Measurements from ENCODE around the gene RAP1A. TPM values are rescaled to one million over a fixed set of nuclear protein-coding genes. Genes with fewer than 3 reads are reported as not detected.

Gene RAP1A
- total RNA-seq, 1 donor from 2014 or later: 118 TPM

DNA sequence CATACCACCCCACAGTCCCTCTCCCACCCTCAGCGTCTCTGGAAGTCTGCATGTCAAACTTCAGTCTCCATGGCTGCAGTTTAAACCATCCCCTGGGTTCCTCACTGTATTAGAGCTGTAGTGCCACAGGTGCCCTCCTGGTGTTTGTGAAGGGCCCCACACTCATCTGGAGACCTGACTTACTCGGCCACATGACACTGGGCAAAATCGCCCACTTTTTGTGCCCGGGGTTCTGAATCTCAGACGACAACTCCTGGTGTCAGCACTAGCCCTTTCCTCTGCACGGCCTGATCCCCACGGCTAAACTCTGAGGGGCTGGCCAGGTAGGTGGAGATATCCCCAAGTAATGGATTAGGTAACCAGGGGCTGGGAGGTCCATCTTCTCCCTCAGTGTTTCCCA is 113.1 kb downstream of the RAP1A start:
- Histone ChIP-seq H3K27me3 (no peaks in the 10 kb centered on the region), H3K9me3 (no peaks in the 10 kb centered on the region), H3K27ac (peak overlapping the region; percentile 78), H3K4me1 (peaks cover 21% of the 10 kb centered on the region), H3K36me3 (no peaks in the 10 kb centered on the region), H3K4me3 (no peak overlapping the region)
- intact Hi-C loops (cut with DNase I): no loop called here
- no peak for TF ChIP-seq CTCF (IDR thresholded peaks at IDR 0.05)
- ATAC-seq (no peak), DNase-seq (no peak)

DNA sequence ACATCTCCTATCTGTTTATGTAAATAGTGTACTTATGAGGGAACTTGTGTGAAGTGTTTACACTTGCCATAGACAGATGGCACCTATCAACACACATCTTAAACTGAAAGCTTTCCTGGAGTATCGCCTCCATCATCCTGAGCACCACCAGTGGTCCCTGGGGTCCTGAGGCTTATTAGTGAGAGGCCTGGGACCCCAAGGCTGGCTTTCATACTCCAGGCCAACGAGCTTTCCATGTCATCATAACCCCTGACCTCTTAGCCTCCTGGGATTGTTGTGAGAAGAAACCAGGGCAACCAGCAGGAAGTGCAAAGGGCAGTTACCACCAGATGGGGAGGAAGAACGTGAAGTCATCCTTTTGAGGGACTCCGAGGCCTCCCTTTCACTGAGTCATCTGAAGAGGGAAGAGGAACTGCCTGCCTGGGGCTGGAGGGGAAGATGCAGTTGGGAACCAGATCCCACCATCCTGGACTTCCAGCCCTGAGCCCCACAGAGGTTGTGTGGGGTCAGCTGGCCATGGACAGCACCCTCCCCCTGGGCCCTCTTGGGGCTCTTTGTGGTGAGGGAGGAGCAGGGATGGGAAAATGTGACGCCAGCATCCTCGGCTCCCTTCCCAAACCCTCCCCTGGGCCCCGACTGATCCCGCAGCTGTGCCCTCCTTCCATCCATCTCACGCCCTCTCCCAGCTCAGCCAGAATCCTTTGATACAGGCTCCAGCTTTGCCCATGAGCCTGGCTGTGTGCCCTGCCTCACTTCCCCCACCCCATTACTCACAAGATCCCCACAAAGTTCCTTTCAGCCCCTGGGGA is 113.8 kb downstream of the RAP1A start:
- peak overlapping the region; percentile 78 for H3K27ac ChIP-seq
- no peak for TF ChIP-seq CTCF (IDR thresholded peaks at IDR 0.05)

DNA sequence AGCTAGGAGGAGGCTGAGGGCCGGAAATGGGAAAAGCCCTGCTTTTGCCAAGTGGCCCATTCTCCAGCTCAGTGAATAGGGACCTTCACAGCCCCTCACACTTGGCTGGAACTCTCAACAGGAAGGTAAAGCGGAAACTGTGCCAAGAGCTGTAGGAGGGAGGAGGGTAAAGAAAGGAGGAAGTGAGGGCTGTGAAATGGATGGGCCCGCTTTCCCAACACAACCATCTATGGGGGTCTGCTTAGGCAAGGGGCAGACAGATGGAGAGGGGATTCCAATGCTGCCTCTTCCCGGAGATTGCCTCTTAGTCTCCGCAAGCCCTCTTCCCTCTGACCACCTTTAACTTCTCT is 114.4 kb downstream of the RAP1A start:
- ATAC-seq (peak; percentile 51), DNase-seq (no peak)
- Histone ChIP-seq H3K4me3 (no peak overlapping the region), H3K27ac (peak overlapping the region; percentile 78), H3K27me3 (no peaks in the 10 kb centered on the region), H3K9me3 (no peaks in the 10 kb centered on the region), H3K36me3 (no peaks in the 10 kb centered on the region), H3K4me1 (peaks cover 27% of the 10 kb centered on the region)
- intact Hi-C loops (cut with DNase I): no loop called here
- TF ChIP-seq CTCF (IDR thresholded peaks at IDR 0.05): no peak

More for the DNA sequence above, 113.8 kb downstream of the RAP1A start:
- DNase-seq (no peak), ATAC-seq (peak; percentile 89)
- Histone ChIP-seq H3K36me3 (no peaks in the 10 kb centered on the region), H3K27me3 (no peaks in the 10 kb centered on the region), H3K4me1 (peaks cover 27% of the 10 kb centered on the region), H3K4me3 (no peak overlapping the region), H3K9me3 (no peaks in the 10 kb centered on the region)
- intact Hi-C loops (cut with DNase I): no loop called here

- DNase-seq: no peak
- peaks cover 27% of the 10 kb centered on the region for H3K4me1 ChIP-seq
- no peak for ATAC-seq
- intact Hi-C loops (cut with DNase I): no loop called here
- H3K4me3 ChIP-seq: no peak overlapping the region
- no peaks in the 10 kb centered on the region for H3K9me3 ChIP-seq
- no peaks in the 10 kb centered on the region for H3K27me3 ChIP-seq
- no peak for TF ChIP-seq CTCF (IDR thresholded peaks at IDR 0.05)
- H3K36me3 ChIP-seq: no peaks in the 10 kb centered on the region
- peak overlapping the region; percentile 78 for H3K27ac ChIP-seq
Observed at GRCh38 chr1:111734426-111734825, 114.8 kb downstream of the RAP1A start.

DNA sequence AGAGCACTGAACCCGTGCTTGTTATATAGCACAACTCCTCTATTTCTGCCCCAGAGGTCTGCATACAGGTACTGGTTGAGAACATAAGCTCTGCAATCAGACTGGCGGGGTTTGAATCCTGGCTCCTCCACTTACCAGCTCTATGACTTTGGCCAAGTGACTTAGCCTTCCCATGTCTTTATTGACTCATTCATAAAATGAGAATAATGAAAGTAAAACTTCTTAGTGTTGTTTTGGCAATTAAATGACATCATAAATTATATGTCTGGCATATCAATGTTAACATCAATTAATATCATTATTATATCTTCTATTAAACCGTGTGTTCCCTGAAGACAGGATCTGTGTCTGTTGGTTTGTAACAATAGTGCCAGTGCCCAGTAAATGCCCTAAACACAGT is 115.3 kb downstream of the RAP1A start:
- Histone ChIP-seq H3K4me3 (no peak overlapping the region), H3K27me3 (no peaks in the 10 kb centered on the region), H3K4me1 (peaks cover 27% of the 10 kb centered on the region), H3K36me3 (no peaks in the 10 kb centered on the region), H3K9me3 (no peaks in the 10 kb centered on the region), H3K27ac (no peak overlapping the region)
- no peak for ATAC-seq
- no peak for TF ChIP-seq CTCF (IDR thresholded peaks at IDR 0.05)
- no peak for DNase-seq
- intact Hi-C loops (cut with DNase I): no loop called here

All from upper lobe of right lung (tissue), 1 donor.